SK-N-SH treated with all-trans-retinoic acid at 6 μM for 48 hours (cell line): ENCODE measurements around the gene SWSAP1.

Experiments used
- ARNTL ChIP-seq: fragments of 450-650 bp; formaldehyde crosslinking; IDR thresholded peaks from 2 replicates; pipeline ENCODE4 v1.5.0; 2020; ENCODE audit warnings: low read depth, mild to moderate bottlenecking, moderate library complexity, borderline replicate concordance
- BACH2 ChIP-seq: fragments of 250-450 bp; sonication (Bioruptor Pico); IDR thresholded peaks from 2 replicates; pipeline ENCODE4 v1.9.0; 2021; ENCODE audit warnings: mild to moderate bottlenecking, borderline replicate concordance
- CSDC2 ChIP-seq: fragments of 250-450 bp; sonication (Bioruptor Pico); IDR thresholded peaks from 2 replicates; pipeline ENCODE4 v1.5.0; 2020; ENCODE audit warnings: mild to moderate bottlenecking, moderate library complexity
- ESRRG ChIP-seq: fragments of 250-450 bp; sonication (Bioruptor Pico); IDR thresholded peaks from 2 replicates; pipeline ENCODE4 v1.6.1; 2021; ENCODE audit warnings: mild to moderate bottlenecking
- PATZ1 ChIP-seq: fragments of 250-450 bp; sonication (Bioruptor Pico); IDR thresholded peaks from 2 replicates; pipeline ENCODE4 v1.8.0; 2020; ENCODE audit warnings: mild to moderate bottlenecking, moderate library complexity, borderline replicate concordance
- POU6F1 ChIP-seq: fragments of 250-450 bp; sonication (Bioruptor Pico); IDR thresholded peaks from 2 replicates; pipeline ENCODE4 v1.8.0; 2021; ENCODE audit warnings: low read depth, mild to moderate bottlenecking, moderate library complexity, borderline replicate concordance
- ZC3H10 ChIP-seq: fragments of 250-450 bp; sonication (Bioruptor Pico); IDR thresholded peaks from 2 replicates; pipeline ENCODE4 v1.5.1; 2021; ENCODE audit warnings: mild to moderate bottlenecking, moderate library complexity

DNA sequence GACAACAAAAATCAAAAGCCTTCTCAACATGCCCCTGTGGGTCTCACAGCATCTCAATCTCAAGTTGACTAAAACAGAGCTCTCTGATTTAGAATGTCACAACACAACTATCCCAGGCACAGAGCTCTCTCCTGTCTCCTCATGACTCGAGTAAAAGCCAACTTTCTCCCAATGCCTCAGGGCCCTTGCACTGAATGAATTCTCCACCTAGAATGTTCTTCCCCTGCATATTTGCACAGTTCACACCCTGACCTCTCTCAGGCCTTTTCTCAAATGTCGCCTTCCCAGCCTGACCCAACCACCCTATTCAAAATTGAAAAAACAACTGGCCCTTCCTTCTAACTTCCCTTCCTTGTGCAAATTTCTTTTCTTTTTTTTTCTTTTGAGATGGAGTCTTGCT lies 3.7 kb upstream of the SWSAP1 start:
- no peak for TF ChIP-seq CSDC2 (CRISPR knock-in tag)
- TF ChIP-seq BACH2 (CRISPR knock-in tag): no peak
- TF ChIP-seq POU6F1 (CRISPR knock-in tag): no peak
- no peak for TF ChIP-seq PATZ1 (CRISPR knock-in tag)
- TF ChIP-seq ARNTL (CRISPR knock-in tag): no peak
- TF ChIP-seq ZC3H10 (CRISPR knock-in tag): no peak
- no peak for TF ChIP-seq ESRRG
